CD4-positive, alpha-beta T cell treated with Interleukin-17A for 1 hour (primary cell): ENCODE results near the gene ASIC1.

Experiments
- DNase-seq: peaks from one replicate; pipeline ENCODE4 v3.0.0-alpha.2; 2020

ASIC1 gene

DNA sequence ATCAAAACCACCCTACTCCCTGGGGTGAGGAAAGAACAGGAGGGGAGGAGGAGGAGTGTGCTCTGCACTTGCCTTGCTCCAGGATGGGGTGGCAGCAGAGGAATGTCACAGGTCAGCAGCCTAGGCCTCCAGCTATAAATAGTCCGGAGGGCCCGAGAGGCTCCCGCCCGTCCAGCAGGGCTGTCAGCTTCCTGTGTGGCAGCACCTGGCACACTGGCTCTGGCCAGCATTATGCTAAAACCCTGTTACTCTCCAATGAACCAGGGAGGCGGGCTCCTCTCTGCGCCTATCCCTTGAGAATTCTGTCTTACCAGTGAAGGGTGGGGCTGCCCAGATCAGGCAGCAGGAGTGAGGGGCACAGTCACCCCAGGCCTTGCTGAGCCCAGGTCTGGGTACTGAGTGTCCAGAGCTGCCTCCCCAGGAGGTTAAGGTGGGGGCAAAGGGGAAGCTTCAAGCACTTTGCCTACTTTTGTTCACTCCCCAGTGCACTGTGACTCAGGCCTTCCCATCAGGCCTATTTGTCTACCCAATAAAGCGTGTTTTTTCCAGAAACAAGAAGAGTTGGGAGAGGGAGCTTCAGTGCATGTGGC lies 53.5 kb downstream of the ASIC1 start:
- DNase-seq = no peak

DNA sequence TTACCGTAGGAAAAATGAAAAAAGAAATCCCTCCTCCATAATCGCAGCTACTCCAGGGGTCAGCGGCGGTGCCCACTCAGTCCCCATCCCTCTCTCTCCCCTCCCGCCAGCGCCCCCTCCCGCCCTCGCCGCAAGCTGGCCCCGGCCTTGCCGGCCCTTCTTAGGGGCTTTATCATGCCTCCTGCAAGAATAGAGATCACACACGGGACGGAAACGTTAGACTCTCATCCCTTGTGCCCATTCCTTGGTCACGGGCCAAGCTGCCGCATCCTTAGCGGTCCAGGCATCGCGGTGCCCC lies 53.9 kb downstream of the ASIC1 start:
- no peak for DNase-seq

DNA sequence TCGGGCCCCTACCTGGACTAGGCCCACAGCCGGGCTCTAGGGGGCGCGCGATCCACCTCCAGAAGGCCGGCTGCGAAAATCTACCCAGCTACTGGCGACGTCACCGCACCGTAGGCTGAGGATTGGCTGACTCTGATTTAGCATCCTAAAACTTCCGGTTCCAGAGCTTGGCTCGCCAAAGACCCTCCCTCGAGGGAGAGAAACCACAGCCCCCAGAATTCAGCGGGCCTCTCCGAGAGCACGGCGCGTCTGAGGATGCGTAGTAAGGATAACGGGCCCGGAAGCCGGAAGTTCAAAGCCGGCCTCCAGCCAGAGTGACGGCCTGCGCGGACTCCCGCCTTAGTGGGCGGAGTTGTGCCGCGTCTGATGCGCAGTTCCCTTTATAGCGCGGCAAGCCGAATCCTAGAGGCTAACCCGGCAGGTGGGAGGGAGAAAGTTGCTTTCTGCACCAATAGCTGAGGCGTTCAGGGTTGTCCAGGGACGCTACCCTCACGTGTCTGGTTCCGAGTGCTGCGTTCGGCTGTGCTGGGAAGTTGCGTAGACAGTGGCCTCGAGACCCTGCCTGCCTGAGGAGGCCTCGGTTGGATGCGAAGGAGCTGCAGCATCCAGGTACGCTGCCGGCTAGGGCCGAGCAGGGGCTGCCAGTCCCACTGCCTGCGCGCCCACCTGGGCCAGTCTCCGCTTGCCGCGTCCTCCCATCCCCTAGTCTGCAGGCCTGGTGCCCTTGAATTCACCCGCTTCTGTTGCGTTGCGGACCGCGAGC lies 54.5 kb downstream of the ASIC1 start, which contains the start of gene COX14:
COX14 (plus strand) TSS at position 544 of the 763 bp plus-strand sequence. CDS start 7,808 bp downstream, outside the sequence.
- DNase-seq = peak; percentile 100

DNA sequence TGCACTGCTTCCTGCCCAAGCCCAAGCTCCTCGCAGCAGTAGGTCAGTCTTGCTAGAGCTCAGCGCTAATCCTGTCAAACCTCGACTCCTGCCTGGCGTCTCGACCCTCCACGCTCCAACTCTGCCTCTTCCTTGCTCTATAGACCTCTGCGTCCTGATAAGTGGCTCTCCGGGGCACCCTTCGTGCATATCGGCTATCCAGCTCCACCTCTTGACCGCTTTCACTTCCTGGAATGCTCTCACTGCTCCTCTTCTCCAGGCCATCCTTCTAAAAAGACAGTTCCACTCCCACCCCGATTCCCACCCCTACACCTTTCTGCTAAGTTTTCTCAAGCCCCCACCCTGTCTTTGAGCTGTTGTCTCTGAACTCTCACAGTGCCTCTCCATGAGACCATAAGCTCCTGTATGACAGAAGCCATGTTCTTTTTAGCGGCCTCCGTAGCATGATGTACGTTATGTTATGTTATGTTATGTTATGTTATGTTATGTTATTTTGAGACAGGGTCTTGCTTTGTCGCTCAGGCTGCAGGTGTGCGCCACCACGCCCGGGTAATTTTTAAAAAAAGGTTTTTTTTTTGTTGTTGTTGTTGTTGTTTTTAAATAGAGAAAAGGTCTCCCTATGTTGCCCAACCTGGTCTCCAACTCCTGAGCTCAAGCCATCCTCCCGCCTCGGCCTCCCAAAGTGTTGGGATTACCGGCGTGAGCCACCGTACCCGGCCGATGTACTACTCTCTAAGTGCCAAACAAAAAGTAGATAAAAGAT lies 55.2 kb downstream of the ASIC1 start:
- no peak for DNase-seq

DNA sequence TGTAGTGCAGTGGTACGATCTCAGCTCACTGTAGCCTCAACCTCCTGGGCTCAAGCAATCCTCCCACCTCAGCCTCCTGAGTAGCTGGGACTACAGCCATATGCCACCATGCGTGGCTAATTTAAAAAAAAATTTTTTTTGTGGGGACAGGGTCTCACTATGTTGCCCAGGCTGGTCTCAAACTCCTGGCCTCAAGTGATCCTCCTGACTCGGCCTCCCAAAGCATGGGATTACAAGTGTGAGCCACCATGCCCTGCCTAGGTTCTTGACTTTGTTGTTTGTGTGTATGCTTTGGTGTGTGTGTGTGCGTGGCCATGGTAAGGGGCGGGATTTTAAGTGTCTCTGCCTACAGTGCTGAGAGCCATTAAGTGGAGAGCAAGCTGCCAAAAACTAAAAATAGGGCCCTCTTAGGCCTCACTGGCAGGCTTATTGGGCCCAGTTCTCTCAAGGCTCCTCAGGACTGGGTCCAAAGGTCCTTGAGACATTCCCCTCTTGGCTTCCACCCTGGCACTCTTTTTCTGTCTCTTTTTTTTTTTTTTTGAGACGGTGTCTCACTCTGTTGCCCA lies 59.7 kb downstream of the ASIC1 start:
- no peak for DNase-seq

DNA sequence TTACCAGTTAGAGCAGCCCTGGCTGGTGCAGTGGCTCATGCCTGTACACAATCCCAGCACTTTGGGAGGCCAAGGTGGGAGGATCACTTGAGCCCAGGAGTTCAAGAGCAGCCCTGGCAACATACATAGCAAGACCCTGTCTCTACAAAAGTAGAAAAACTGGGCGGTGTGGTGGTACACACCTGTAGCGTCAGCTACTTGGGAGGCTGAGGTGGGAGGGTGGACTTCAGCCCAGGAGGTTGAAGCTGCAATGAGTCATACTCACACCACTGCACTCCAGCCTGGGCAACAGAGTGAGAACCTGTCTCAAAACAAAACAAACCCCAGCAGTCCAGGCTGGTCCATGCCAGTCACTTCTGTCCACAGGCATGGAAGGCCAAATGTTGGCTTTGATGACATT lies 62.0 kb downstream of the ASIC1 start:
- no peak for DNase-seq

DNA sequence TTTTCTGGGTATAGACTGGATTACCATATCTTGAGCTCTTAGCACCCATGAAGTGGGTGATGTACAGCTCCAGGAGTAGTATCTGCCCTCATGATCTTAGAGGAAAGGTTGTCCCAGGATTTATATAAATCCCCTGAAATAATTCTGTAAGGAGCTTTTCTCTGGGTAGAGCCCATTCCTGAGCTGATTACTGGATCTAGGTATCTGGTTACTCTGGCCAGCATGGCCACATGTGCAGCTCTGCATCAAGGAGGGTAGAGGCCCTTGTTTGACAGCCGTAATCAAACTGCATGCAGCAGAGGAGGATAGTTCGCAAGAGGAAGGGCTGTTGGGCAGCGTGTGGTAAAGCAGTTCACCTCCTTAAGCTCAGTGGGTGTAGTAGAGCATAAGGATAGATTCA lies 63.1 kb downstream of the ASIC1 start:
- no peak for DNase-seq

DNA sequence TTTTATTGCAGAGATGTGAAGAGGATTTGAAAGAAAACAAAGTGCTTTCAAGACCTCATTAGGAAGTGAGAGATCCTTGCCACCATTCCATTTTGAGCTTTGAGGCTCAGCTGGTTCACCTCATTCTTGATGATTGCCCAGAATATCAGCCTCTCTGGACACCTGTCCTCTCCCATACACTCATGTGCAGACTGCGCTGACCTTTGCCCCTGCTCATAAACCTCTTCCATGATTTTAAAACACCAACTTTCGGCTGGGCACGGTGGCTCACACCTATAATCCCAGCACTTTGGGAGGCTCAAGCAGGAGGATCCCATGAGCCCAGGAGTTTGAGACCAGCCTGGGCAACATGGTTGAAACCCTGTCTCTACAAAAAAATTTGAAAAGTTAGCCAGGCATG lies 63.6 kb downstream of the ASIC1 start:
- no peak for DNase-seq

DNA sequence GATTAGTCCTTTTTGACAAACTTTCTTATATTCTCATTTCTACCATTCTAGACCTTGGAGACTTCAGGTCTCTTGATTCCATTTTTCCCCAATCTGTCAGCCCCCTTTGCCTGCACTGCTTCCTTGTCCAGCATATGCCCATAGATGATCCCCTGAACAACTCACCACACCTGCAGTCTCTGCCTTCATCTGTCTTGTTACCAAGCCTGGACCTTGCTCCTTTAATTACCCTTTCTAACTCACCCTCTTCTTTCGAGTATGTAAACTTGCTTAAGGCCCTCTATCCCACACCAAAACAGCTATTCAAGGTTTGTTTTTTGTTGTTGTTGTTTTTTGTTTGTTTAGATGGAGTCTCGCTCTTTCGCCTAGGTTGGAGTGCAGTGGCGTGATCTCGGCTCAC lies 64.2 kb downstream of the ASIC1 start:
- DNase-seq = no peak

DNA sequence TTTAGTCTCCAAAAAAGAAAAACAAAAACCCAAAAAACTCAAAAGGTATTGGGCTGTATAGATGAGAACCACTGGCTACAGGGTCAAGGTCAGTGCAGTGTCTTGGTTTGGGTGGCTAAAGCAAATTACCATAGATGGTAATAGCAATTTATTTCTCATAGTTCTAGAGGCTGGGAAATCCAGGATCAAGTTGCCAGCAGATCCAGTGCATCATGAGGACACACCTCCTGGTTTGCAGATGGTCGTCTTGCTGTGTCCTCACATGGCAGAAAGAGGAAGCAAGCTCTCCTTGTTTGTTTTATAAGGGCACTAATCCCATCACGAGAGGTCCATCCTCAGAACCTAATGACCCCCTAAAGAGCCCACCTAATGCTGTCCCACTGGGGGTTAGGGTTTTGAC lies 65.8 kb downstream of the ASIC1 start:
- no peak for DNase-seq

DNA sequence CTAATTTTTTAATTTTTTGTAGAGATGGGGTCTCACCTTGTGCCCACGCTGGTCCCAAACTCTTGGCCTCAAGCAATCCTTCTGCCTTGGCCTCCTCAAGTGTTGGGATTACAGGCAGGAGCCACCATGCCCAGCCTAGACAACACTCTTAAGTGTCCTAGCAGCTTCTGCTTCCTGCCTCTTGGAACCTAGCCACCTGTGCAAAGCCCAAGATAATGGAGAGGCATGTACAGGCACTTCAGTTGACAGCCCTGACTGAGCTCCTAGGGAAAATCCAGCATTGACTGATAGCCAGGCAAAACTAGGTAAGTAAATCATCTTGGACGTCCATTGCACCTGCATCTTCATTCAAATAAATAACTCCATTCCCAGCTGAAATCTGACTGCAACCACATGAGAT lies 70.2 kb downstream of the ASIC1 start:
- DNase-seq = no peak

DNA sequence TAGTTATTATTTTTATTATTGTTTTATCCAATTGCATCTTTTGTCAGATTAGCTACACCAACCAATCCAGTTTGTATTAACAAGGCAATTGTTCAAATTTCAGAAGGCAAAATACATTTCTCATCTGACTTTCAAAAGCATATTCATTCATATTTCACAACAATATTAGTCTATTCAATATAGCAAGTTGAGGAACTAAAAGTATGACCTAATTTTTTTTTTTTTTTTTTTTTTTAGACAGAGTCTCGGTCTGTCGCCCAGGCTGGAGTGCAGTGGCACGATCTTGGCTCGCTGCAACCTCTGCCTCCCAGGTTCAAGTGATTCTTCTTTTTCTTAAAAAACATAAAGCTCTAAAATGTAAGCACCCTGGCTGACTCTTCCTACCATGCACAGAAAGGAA lies 71.9 kb downstream of the ASIC1 start:
- no peak for DNase-seq

DNA sequence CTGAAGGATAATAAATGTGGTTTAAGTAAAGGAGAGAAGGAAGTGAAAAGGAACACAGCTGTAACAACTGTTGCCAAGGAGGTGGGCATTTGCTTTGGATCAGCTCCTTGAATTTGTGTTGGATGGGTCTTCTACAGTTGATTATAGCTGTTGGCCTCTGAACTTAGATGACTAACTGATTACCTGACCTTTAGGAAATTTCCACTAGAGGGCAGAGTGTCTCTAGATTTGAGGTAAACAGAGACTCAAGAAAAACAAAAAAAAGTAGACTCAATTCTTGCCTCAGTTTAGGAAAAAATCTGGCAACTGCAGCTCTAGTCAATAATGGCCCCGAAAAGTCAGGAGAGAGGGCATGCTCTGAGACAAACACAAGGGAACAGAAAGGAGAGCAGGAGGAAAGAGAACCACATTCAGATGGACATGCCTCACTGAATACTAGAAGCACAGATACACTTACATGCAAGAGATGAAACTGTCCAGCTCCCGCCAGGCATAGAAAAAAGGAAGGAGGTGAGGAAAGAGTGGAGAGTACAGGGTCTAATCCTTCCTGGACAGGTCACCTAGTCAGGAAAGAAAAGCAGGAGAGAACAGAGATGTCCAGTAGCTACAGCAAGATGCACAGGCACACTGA lies 75.2 kb downstream of the ASIC1 start:
- DNase-seq = peak; percentile 71
